GM21825 (cell line): ENCODE data around the gene SH2D1B.
"Not testable (repeated sequence)": the region's sequence is repeated elsewhere in the genome, so short reads cannot be mapped to it uniquely, and the experiment has no call there.

Source experiments
- ATAC-seq: cut with Tn5 transposase; IDR thresholded peaks from one replicate; pipeline ENCODE4 v1.9.1; 2021; ENCODE audit warnings: mild to moderate bottlenecking, moderate library complexity; ENCODE audit not compliant: unreplicated experiment

SH2D1B gene, protein sequence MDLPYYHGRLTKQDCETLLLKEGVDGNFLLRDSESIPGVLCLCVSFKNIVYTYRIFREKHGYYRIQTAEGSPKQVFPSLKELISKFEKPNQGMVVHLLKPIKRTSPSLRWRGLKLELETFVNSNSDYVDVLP

DNA sequence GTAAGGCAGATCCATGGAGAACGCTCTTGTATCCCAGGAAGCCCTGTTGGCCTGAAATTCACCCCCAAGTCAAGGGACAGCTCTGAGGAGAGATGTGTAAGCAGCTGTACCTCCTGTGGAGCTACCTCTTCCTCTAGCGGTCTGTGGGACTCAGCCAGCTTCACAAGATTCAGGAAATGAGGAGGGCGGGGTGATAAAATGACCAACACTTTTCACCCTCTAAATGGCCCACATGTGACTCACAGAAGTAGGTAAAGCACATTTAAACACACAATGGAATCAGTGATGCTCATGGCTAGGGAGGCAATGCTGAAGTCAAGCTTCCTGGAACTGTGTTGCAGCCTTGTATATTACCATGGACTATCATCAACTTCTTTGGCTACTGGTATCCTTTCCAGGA, at the start of gene SH2D1B:
TSS of gene SH2D1B (minus strand) at position 135 of the 400 bp plus-strand sequence. CDS start at position 15, 120 bp downstream.
- ATAC-seq: no peak

- no peak for ATAC-seq
These were observed 46.3 kb upstream of the SH2D1B start for GRCh38 chr1:162458236-162458635.

DNA sequence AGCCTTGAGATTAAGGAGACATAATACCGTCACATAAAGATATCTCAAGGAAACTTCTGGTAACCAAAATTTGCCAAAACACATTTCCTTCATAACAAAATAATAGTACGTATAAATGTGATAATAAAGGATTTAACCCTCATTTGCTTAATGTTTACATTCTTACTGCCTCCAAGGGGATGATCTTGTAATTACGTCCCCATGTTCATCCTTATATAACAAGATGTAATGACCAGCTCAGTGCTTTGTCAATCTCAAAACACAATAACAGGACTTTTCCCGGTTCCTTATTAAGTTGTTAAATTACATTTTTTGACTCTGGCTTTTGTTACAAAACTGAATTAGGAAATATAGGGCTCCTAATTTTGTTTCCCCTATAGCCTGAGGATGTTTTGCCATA, 44.4 kb upstream of the SH2D1B start:
- no peak for ATAC-seq

- not testable (repeated sequence) for ATAC-seq
These were observed 42.4 kb upstream of the SH2D1B start for GRCh38 chr1:162454361-162454760.

DNA sequence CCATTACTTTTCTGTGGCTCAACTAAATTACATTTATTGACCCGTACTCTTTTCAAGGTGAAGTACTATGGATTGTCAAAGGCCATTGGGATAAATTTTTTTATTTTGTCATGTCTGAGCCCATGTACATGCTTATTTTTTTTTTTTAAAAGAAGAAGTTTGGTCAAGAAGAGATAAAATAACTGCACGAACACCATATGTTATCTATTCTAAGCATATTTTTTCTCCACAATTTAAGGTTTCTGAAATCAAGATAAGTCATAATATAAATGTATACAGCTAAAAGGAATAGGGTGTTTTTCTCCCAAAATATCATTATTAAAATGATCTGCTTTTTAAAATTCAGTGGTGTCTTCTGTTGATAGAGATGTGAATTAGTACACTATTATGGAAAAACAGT, 35.0 kb upstream of the SH2D1B start:
- no peak for ATAC-seq

DNA sequence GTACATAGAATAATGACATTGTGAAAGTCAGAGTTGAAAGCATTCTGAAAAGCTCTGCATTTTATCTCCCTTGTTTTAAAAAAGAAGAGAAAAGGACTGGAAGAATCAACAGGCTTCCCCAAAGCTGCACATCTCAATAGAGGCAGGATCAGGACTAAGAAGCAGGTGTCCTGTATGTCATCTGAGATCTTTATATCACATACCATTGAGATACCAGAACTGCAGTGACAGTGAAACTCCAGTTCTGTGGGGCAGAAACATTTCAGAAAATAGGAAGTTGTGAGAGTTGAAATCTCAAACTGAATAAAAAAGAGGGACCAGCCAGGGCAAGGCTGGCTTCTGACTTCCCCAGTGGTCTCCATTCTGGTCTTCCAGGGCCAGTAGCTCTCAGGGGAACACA, 33.0 kb upstream of the SH2D1B start:
- ATAC-seq: no peak

DNA sequence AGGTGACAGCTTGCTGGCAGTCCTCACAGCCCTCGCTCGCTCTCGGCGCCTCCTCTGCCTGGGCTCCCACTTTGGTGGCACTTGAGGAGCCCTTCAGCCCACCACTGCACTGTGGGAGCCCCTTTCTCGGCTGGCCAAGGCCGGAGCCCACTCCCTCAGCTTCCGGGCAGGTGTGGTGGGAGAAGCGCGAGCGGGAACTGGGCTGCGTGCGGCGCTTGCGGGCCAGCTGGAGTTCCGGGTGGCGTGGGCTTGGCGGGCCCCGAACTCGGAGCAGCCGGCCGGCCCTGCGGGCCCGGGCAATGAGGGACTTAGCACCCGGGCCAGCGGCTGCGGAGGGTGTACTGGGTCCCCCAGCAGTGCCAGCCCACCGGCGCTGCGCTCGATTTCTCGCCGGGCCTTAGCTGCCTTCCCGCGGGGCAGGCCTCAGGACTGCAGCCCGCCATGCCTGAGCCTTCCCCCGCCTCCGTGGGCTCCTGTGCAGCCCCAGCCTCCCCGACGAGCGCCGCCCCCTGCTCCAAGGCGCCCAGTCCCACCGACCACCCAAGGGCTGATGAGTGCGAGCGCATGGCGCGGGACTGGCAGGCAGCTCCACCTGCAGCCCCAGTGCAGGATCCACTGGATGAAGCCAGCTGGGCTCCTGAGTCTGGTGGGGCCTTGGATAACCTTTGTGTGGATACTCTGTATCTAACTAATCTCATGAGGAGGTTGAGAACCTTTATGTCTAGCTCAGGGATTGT, 21.2 kb upstream of the SH2D1B start:
- not testable (repeated sequence) for ATAC-seq

- no peak for ATAC-seq
These were observed 18.6 kb upstream of the SH2D1B start for GRCh38 chr1:162430583-162430982.

GRCh38 chr1:162422662-162423375, 10.9 kb upstream of the SH2D1B start:
- no peak for ATAC-seq

- no peak for ATAC-seq
These were observed 9.6 kb upstream of the SH2D1B start for GRCh38 chr1:162421258-162422164.

GRCh38 chr1:162420120-162420519, 8.2 kb upstream of the SH2D1B start:
- ATAC-seq: no peak

GRCh38 chr1:162419450-162419931, 7.6 kb upstream of the SH2D1B start:
- ATAC-seq: not testable (repeated sequence)

DNA sequence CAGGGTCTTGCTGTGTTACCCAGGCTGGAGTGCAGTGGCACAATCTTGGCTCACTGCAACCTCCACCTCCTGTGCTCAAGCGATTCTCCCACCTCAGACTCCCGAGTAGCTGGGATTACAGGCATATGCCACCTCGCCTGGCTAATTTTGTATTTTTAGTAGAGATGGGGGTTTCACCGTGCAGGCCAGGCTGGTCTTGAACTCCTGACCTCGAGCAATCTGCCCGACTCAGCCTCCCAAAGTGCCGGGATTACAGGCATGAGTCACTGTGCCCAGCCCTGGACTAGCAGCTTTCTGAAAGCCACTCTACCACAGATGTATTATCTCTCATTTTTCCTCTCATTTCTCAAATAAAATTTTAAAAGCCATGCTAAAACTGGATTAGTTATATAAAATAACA, 6.6 kb upstream of the SH2D1B start:
- not testable (repeated sequence) for ATAC-seq

DNA sequence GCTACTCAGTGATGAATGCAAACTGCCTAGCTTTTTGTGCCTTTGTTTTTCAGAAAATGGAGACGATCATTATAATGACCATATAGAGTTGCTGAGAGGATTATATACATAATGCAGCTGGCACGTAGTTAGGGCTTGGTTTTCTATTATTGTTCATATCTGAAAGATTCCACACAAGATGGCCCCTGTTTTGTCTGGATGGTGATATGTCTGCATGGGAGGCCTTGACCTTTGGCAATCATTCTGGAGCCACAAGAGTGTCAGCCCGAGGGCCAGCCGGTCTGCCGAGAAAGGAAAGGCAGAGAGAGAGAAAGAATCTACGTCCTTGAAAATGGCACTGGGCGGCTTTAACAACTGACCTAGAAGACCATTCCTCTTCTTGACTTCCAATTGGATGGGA, 5.7 kb upstream of the SH2D1B start:
- ATAC-seq: no peak

- no peak for ATAC-seq
These were observed 5.0 kb upstream of the SH2D1B start for GRCh38 chr1:162416909-162417308.

DNA sequence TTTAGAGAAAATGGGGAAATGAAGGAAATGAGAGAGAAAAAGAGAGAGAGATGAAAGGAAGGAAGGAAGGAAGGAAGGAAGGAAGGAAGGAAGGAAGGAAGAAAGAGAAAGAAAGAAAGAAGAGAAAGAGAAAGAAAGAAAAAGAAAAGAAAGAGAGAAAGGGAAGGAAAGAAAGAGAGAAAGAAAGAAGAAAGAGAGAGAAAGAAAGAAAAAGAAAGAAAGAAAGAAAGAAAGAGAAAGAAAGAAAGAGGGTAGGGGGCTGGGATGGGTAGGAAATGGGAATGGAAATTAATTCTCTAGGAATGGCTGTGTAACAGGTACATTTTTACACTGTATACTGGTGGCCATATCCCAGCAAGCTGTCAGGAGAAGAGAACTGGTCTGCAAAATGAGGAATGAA, 4.3 kb upstream of the SH2D1B start:
- no peak for ATAC-seq

- ATAC-seq: no peak
These were observed 4.4 kb downstream of the SH2D1B start for GRCh38 chr1:162407539-162407938.

GRCh38 chr1:162406811-162407210, 5.1 kb downstream of the SH2D1B start:
- no peak for ATAC-seq

- ATAC-seq: no peak
These were observed 6.1 kb downstream of the SH2D1B start for GRCh38 chr1:162405800-162406199.

DNA sequence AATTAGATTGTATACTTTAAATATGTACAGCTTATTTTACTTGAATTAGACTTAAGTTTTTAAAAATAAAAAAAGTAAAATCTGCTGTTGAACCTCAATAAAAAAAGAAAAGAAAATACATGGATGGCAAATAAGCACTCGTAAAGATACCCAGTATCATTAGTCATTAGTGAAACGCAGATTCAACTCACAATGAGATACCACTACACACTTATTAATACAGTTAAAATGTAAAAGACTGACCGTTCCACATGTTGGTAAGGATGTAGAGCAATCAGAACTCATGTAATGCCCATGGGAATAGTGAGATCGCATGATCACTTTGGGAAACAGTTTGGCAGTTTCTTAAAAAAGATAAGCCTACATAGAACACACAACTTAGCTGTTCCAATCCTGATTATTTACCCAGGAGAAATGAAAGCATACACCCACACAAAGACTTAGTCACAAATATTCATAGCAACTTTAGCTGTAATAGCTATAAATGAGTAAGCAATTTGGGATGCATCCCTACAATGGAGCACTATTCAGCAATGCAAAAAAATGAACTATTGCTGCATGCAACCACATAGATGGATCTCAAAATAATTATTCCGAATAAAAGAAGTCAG, 7.3 kb downstream of the SH2D1B start:
- no peak for ATAC-seq
